Measurements from ENCODE around the gene NEIL3. TPM values are rescaled to one million over a fixed set of nuclear protein-coding genes. Genes with fewer than 3 reads are reported as not detected.

NEIL3 gene
- total RNA-seq, 4 donors from 2014 or later = 0.59 TPM; not detected in 3

- no peak for TF ChIP-seq POLR2A (IDR thresholded peaks at IDR 0.05)
- TF ChIP-seq, protein P1, sequence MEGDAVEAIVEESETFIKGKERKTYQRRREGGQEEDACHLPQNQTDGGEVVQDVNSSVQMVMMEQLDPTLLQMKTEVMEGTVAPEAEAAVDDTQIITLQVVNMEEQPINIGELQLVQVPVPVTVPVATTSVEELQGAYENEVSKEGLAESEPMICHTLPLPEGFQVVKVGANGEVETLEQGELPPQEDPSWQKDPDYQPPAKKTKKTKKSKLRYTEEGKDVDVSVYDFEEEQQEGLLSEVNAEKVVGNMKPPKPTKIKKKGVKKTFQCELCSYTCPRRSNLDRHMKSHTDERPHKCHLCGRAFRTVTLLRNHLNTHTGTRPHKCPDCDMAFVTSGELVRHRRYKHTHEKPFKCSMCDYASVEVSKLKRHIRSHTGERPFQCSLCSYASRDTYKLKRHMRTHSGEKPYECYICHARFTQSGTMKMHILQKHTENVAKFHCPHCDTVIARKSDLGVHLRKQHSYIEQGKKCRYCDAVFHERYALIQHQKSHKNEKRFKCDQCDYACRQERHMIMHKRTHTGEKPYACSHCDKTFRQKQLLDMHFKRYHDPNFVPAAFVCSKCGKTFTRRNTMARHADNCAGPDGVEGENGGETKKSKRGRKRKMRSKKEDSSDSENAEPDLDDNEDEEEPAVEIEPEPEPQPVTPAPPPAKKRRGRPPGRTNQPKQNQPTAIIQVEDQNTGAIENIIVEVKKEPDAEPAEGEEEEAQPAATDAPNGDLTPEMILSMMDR (IDR thresholded peaks at IDR 0.05) = no peak
- 62 to 77% methylated on average over 6 of the region's 6 CpGs for WGBS, 2 donors
- DNase-seq = no peak
- Histone ChIP-seq H3K27me3 (no peaks in the 10 kb centered on the region), H3K9me3 (no peaks in the 10 kb centered on the region), H3K36me3 (no peaks in the 10 kb centered on the region), H3K4me3 (replicated peaks in 1 of 3) (no peak overlapping the region), H3K27ac (no peak overlapping the region), H3K4me1 (no peaks in the 10 kb centered on the region)
- intact Hi-C loops (cut with DNase I) = no loop called here
Measured at GRCh38 chr4:177403746-177404145, 94.1 kb downstream of the NEIL3 start.

DNA sequence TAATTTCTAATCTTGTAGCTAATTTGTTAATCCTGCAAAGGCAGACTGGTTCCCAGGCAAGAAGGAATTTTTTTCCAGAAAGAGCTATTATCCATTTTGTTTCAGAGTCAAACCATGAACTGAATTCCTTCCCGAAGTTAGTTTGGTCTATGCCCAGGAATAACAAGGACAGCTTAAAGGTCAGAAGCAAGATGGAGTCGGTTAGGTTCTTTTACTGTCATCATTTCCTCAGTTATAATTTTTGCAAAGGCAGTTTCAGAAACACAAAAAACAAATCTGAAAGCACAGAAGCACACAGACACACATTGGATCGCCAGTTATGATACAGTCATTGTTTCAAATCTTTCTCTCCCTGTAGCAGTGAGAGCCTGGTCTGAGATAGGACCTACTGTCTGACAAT lies 94.7 kb downstream of the NEIL3 start:
- no peaks in the 10 kb centered on the region for H3K27me3 ChIP-seq
- H3K36me3 ChIP-seq = no peaks in the 10 kb centered on the region
- no peaks in the 10 kb centered on the region for H3K9me3 ChIP-seq
- no peaks in the 10 kb centered on the region for H3K4me1 ChIP-seq
- intact Hi-C loops (cut with DNase I) = no loop called here
- no peak for DNase-seq
- TF ChIP-seq, protein P1 (IDR thresholded peaks at IDR 0.05) = no peak
- TF ChIP-seq POLR2A (IDR thresholded peaks at IDR 0.05) = no peak
- H3K27ac ChIP-seq = no peak overlapping the region
- 72 to 86% methylated on average over 3 of the region's 3 CpGs for WGBS, 2 donors
- no peak overlapping the region for H3K4me3 ChIP-seq (replicated peaks in 1 of 3)

DNA sequence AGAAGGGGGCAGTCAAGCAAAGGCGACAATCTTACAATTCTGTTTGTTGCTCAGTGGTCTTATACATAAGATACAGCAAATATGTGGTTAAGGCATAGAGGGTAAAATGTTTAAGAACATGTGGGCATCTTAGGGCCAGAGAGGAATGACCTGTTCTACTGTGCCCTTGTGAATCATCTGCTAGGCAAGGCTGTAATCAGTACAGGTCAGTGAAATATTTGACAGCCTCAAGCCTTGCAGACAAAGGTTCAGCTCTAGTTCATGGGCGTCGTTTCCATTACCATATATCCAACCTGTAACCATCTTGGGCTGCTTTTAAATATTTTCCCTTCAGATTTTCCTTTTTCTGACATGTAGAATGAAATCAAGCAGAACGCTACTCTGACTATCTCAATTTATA lies 95.3 kb downstream of the NEIL3 start:
- no peak for TF ChIP-seq POLR2A (IDR thresholded peaks at IDR 0.05)
- TF ChIP-seq, protein P1 (IDR thresholded peaks at IDR 0.05) = no peak
- Histone ChIP-seq H3K27ac (no peak overlapping the region), H3K4me1 (no peaks in the 10 kb centered on the region), H3K27me3 (no peaks in the 10 kb centered on the region), H3K9me3 (no peaks in the 10 kb centered on the region), H3K36me3 (no peaks in the 10 kb centered on the region), H3K4me3 (replicated peaks in 1 of 3) (no peak overlapping the region)
- DNase-seq = no peak
- intact Hi-C loops (cut with DNase I) = no loop called here
- WGBS, 2 donors = 89 to 93% methylated on average over 4 of the region's 4 CpGs

- TF ChIP-seq POLR2A (IDR thresholded peaks at IDR 0.05) = no peak
- TF ChIP-seq, protein P1 (IDR thresholded peaks at IDR 0.05) = no peak
- no peaks in the 10 kb centered on the region for H3K4me1 ChIP-seq
- H3K4me3 ChIP-seq (replicated peaks in 1 of 3) = no peak overlapping the region
- no peaks in the 10 kb centered on the region for H3K36me3 ChIP-seq
- no peak for DNase-seq
- no peak overlapping the region for H3K27ac ChIP-seq
- intact Hi-C loops (cut with DNase I) = no loop called here
- 65 to 66% methylated on average over 2 of the region's 2 CpGs for WGBS, 2 donors
- no peaks in the 10 kb centered on the region for H3K27me3 ChIP-seq
- no peaks in the 10 kb centered on the region for H3K9me3 ChIP-seq
Measured at GRCh38 chr4:177405508-177405907, 95.8 kb downstream of the NEIL3 start.

GRCh38 chr4:177408023-177408422 lies 98.3 kb downstream of the NEIL3 start:
- no peak for DNase-seq
- Histone ChIP-seq H3K36me3 (no peaks in the 10 kb centered on the region), H3K9me3 (no peaks in the 10 kb centered on the region), H3K4me3 (replicated peaks in 1 of 3) (no peak overlapping the region), H3K27me3 (no peaks in the 10 kb centered on the region), H3K27ac (no peak overlapping the region), H3K4me1 (no peaks in the 10 kb centered on the region)
- WGBS, 2 donors = 96% methylated on average over 25 of the region's 25 CpGs
- TF ChIP-seq, protein P1 (IDR thresholded peaks at IDR 0.05) = no peak
- TF ChIP-seq POLR2A (IDR thresholded peaks at IDR 0.05) = no peak
- intact Hi-C loops (cut with DNase I) = no loop called here
